Measurements from ENCODE around the gene AMT.

DNA sequence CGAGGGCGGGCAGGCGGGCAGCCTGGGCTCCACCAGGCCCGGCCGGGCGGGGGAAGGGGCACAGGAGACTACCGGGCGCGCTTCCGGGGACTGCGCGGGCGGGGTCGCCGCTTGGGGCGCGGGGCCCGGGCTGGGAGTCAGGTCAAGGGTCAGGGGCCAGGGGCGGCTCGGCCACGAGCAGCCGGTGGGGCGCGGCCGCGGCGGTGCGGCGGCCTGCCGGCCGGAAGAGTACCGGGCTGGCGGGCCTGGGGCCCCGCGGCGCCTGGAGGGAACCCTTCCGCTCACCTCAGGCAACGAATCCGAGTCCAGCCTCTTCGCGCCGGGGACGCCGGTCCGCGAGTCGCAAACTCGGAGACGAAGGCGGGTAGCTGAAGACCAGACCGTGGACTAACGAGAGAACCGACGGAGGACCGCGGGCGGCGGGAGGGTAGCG, 10.7 kb downstream of the AMT start:
- TF ChIP-seq, protein P1, sequence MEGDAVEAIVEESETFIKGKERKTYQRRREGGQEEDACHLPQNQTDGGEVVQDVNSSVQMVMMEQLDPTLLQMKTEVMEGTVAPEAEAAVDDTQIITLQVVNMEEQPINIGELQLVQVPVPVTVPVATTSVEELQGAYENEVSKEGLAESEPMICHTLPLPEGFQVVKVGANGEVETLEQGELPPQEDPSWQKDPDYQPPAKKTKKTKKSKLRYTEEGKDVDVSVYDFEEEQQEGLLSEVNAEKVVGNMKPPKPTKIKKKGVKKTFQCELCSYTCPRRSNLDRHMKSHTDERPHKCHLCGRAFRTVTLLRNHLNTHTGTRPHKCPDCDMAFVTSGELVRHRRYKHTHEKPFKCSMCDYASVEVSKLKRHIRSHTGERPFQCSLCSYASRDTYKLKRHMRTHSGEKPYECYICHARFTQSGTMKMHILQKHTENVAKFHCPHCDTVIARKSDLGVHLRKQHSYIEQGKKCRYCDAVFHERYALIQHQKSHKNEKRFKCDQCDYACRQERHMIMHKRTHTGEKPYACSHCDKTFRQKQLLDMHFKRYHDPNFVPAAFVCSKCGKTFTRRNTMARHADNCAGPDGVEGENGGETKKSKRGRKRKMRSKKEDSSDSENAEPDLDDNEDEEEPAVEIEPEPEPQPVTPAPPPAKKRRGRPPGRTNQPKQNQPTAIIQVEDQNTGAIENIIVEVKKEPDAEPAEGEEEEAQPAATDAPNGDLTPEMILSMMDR (IDR thresholded peaks at IDR 0.05): peak in 1 of 3 donors; percentile 11
- peak; percentile 8 for TF ChIP-seq POLR2A (IDR thresholded peaks at IDR 0.05)
